GM18505 (cell line): ENCODE data around the gene TMEM132D.

Experiments used
- ATAC-seq: cut with Tn5 transposase; IDR thresholded peaks from one replicate; pipeline ENCODE4 v1.9.1; 2021; ENCODE audit not compliant: unreplicated experiment
- POLR2A ChIP-seq: IDR thresholded peaks from 4 replicates; pipeline ENCODE4 v1.6.1; 2011; ENCODE audit warnings: borderline replicate concordance; ENCODE audit not compliant: insufficient read depth, insufficient read length; ENCODE audit errors: extremely low read depth

Gene TMEM132D

DNA sequence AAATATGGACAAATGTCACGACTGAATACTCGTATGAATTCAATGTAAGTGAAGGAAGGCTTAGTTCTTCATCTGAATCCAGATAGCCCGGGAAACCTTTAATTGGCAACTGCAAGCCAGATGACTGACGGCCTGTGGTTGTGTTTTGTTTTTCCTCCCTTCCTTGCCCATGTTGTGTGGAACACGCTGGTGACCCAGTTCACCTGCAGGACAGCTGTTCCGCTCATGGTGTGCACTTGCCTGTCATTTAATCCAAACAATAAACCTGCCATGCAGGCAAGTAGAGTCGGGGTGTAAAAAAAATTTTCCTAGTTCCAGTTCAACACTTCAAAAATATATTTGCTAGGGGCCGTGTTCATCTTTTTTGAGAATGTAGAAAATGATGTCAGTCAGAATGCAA lies 88.0 kb downstream of the TMEM132D start:
- TF ChIP-seq POLR2A, result no peak
- no peak for ATAC-seq

DNA sequence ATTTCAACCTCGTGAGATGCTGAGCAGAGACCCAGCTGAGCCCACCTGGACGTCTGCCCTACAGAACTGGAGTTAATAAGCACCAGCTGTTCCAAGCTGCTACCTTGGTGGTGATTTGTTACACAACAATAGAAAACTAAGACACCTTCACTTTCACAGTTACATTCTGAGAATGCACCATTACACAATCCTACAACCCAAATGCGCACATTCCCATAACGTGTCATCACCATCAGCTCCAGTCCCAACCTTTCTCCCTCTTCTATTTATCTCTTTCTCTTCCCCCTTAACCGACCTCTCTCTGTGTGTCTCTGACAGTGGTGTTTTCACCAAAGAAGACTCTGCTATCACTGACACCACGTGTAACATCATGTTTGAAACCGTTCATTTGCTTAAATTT lies 91.9 kb downstream of the TMEM132D start:
- no peak for TF ChIP-seq POLR2A
- no peak for ATAC-seq

DNA sequence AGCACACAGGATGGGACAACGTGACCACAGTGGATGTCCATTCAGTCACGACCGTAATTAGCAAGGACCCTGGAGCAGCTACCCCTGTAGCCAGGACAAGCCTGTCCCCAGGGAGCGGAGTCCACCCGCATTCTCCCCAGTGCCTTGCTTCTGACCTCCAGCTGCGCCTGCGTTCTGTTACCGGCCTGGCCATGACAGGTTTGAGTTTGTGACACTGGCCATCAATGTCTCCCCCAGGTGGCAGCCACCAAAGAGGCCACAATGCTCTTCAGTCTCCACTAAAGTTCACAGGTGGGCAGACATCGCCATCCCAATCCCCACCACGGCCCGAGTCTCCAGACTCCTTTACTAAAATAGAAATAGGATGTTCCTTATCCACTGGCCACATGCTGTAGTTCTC lies 96.7 kb downstream of the TMEM132D start:
- TF ChIP-seq POLR2A, result no peak
- no peak for ATAC-seq

DNA sequence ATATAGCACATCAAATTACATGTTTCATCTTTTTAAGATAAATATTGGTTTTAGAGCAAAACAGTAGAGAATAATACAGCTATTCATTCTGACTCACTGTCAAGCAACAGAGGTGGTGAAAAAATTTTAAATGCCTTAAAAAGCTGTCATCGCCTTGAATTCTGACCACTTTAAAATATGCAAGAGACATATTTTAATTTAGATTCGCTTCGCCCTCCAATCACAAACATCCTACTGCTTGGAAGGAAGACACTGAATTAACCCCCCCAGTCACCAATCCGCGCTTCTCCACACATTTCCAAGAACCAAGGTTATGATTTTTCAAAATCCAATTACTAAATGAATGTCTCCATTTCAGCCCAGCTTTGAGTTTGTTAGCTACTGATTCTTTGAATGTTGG lies 112.4 kb downstream of the TMEM132D start:
- ATAC-seq, result no peak
- no peak for TF ChIP-seq POLR2A

DNA sequence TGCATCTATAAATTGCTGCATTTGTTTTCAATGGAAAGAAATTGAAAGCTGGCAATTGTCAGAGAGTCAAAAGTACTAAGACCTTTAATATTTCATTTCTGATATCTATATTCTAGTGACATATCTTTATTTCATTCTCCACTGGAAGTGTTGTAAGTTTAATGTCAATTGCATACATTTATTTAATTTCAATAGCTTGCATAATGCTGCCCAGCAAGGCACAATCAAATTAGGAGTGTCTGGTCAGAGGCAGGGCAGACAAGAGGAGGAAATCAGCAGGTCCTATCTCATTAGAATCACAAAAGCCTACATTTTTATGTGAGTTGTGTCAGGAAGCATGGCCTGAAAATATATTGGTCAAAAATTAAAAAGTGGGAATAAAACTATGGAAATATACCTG lies 112.9 kb downstream of the TMEM132D start:
- TF ChIP-seq POLR2A, result no peak

DNA sequence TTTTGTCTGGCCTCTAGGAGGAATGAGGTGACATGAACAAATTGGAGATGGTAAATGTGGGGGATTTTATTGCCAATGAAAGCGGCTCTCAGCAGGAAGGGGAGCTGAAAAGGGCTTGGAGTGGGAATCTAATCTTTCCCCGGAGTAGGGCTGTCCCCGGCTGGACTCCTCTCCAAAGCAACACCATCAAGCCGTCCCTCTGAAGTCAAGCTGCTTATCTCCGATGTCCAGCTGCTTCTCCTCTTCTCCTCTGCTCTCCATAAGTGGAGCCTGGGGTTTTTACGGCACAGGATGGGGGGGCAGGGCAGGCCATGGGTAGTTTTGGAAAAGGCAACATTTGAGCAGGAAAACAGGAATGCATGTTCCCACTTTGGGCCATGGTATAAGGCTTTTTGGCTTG lies 113.5 kb downstream of the TMEM132D start:
- no peak for ATAC-seq
- TF ChIP-seq POLR2A, result no peak

More for the DNA sequence above, 112.9 kb downstream of the TMEM132D start:
- no peak for ATAC-seq

DNA sequence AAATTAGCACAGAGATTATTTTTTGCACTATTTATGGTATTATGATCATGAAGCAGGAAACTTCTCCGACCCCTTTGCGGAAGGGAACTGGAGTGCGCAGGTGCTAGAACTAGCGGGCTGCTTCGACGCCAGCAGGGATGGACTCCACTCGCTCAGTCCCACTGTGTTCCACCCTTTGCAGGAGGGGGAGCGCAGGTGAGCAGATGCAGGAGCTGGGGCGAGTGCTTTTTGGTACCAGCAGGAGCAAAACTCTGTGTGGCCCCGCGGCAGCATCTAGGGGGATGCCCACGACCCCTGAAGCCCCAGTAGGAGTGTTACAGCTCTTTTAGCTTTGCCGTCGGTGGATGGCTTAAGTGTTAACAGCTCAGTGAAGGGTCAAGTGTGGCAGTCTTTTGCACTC lies 113.9 kb downstream of the TMEM132D start:
- no peak for ATAC-seq
- no peak for TF ChIP-seq POLR2A

DNA sequence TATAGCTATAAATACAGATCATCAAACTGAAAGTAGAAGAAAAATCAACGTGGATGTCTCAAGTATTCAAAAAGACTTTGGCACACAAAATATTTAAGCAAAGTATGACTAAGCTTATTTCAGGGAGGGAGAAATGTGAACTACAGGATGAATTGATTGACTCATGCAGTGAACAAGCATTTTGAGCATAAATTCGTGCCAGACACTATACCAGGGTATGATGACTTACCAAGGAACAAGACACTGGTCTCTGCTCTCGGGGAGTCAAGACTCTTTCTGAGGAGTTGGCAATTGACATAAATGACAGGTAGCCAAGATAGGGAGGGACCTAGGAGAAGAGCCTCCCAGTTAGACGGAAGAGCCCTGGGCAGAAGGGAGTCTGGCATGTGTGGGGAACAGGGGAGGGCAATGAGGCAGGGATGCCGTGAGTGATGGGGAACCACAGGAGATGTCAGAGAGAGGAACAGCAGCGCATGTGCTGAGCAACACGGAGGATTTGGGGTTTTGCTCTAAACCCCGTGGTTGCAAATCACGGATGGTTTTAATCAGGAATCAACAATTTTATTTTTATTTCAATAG lies 115.2 kb downstream of the TMEM132D start:
- ATAC-seq, result no peak
- no peak for TF ChIP-seq POLR2A

DNA sequence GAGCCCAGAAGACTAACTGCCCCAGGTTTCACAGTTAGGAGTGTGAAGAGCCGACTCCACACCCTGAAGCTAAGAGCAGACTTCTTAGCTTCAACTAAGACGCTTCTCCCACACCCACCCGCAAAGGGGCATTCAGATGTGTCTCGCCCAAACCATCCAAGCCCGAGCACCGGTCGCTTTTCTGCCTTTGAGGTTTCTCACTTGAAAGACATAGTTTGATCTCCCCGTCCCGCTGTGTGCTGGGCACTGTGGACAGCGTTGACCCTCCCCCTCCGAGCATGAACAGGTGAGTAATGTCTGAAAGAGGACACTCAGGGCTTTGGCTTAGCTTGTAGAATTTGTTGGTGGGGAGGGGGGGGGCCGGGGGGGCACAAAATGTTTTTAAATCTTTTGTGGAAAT lies 123.8 kb downstream of the TMEM132D start:
- ATAC-seq, result no peak
- TF ChIP-seq POLR2A, result no peak

DNA sequence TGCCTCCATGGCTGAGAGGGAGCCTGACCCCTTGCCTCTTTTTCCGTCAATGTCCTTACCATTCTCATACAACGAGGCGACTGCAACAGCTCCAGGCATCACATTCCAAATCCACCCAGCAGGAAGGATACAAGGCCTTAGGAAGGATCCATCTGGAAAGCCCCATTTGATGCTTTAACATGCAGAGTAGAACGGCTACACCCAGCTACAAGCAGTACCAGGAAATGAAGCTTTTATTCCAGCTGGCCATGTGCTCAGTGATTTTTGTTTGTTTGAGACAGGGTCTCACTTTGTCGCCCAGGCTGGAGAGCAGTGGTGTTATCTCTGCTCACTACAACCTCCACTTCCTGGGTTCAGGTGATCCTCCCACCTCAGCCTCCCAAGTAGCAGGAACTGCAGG lies 124.8 kb downstream of the TMEM132D start:
- ATAC-seq, result no peak
- TF ChIP-seq POLR2A, result no peak

DNA sequence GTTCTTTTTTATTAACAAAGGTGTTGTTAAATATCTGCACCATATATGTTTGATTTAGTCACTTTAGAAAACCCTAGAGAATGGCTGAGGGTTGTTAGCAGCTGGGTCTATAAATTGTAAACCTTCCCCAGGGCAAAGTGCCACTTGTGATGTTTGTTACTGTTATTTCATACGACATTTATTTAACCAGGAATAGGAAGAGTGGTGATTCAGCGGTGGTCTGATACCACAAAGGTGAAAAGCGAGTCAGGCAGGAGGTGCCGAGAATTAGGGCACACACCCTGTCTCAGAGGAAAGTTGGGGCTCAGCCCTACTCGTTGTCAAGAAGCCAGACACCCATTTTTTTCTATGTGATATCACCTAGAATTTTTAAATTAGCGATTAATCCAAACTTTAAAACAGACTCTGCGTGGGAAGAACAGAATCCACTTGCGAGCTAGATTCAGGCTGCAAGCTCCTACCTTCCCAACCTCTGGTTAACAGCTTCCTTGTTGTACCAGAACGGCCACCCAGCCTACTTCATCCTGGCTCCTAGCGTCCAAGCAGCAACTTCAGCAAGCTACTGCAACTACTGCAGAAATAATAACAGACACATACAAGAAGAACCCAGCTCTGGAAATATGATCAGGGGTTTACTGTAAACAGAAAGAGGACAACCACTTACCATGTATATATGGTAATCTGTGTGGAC lies 126.7 kb downstream of the TMEM132D start:
- TF ChIP-seq POLR2A, result no peak
- ATAC-seq, result no peak

DNA sequence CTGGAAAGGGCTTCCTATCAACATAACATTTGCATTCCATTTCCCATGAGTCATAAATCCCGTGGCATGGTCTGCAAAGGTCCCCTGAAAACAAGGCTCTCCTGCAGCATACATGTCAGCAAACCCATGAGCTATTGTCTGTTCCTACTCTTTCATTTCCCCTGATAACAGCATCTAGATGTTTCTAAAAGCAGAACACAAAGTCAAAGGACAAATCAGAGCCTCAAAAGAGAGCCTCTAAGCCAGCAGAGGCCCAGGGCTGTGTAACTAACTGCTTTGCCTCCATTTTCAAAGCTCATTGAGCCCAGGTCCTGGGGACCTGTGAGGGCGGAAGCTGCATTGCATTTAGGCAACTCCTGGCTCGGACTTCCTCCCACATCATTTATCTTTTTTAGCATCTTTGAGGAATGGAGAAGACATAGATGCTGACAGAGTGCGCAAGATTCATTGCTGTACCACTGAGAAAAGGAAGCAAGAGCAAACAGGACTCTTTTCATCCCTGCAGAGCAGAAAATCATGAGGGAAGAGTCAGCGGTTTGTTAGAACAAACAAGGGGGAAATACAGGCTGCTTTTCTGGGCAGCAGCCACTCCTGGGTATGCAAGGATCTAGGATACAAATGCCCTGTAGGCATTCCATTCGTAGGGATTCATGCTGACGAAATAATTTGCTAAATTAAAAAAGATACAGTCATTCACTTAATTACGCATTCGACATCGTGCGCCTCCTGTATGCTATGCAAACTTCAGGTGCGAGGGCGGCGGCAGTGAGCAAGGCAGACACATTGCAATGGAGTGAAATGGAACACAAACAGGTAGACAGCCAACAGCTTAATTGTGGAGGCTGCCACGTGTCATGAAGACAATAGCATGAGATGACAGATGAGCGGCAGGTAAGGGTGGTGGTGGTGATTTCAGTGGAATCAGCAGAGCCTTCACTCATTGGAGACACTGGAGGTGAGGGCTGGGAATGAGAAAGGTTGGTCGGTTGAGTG lies 131.0 kb downstream of the TMEM132D start:
- no peak for TF ChIP-seq POLR2A
- no peak for ATAC-seq

DNA sequence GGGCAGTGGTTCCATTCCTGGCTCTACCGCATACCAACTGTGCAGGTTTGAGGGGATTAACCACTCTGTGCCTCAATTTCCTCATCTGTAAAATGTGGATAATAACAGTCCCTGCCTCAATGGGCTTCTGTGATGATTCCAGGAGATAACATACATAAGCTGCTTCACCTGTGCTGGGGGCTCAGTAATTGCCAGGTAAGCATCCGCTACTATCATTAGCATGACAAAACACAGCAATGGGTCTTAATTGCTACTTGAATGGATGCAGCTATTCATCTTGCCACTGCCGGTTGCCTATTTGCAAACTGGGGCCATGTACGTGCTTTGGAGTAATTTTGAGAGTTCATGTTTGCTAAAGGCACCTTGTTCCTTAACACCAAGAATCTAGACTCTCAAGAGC lies 132.6 kb downstream of the TMEM132D start:
- TF ChIP-seq POLR2A, result no peak
- ATAC-seq, result no peak
